Measurements from ENCODE around the gene ATP11A. TPM values are rescaled to one million over a fixed set of nuclear protein-coding genes. Genes with fewer than 3 reads are reported as not detected.

Gene ATP11A
- total RNA-seq, 2 donors from 2014 or later, result 122 to 140 TPM

DNA sequence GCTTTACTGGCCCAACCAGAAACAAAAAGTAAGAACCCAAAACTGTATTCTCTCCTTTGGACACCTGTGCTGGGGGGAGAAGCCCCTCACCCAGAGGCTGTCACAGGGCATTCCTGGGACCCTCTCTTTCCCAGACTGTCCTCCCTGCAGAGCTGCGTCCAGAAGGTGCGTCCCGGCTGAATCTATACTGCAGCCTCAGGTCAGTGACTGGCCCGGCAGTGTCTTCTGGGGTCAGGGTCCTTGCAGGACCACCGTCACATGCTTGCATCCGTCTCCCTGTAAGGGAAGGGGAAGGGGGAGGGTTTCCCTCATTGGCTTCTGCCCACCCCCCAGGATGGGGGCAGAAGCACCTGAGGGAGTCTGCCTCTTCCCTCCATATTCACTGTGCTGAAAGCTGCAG lies 76.5 kb downstream of the ATP11A start:
- DNase-seq, result no peak
- H3K9ac ChIP-seq (ENCODE audit: extremely low read depth, low read length, poor library complexity, severe bottlenecking), result no peak overlapping the region
- H3K27ac ChIP-seq (ENCODE audit: low read depth, low read length), result no peak overlapping the region
- H3K9me3 ChIP-seq (ENCODE audit: control insufficient read depth, low read length), result no peaks in the 10 kb centered on the region
- Mint-ChIP-seq H3K9me3 (no peaks in the 10 kb centered on the region), H3K4me1 (peaks cover 25% of the 10 kb centered on the region), H3K27ac (no peak overlapping the region), H3K27me3 (ENCODE audit: insufficient read depth) (no peaks in the 10 kb centered on the region), H3K36me3 (ENCODE audit: low read depth) (no peaks in the 10 kb centered on the region), H3K4me3 (no peak overlapping the region)
- TF ChIP-seq, protein P1, sequence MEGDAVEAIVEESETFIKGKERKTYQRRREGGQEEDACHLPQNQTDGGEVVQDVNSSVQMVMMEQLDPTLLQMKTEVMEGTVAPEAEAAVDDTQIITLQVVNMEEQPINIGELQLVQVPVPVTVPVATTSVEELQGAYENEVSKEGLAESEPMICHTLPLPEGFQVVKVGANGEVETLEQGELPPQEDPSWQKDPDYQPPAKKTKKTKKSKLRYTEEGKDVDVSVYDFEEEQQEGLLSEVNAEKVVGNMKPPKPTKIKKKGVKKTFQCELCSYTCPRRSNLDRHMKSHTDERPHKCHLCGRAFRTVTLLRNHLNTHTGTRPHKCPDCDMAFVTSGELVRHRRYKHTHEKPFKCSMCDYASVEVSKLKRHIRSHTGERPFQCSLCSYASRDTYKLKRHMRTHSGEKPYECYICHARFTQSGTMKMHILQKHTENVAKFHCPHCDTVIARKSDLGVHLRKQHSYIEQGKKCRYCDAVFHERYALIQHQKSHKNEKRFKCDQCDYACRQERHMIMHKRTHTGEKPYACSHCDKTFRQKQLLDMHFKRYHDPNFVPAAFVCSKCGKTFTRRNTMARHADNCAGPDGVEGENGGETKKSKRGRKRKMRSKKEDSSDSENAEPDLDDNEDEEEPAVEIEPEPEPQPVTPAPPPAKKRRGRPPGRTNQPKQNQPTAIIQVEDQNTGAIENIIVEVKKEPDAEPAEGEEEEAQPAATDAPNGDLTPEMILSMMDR (conservative IDR thresholded peaks at IDR 0.05), result no peak
- H3K36me3 ChIP-seq (ENCODE audit: control insufficient read depth, insufficient read depth, low read length), result no peaks in the 10 kb centered on the region
- no peaks in the 10 kb centered on the region for H3K27me3 ChIP-seq (ENCODE audit: control insufficient read depth, insufficient read depth, low read length, poor library complexity, severe bottlenecking)
- H3K4me3 ChIP-seq (ENCODE audit: low read length), result no peak overlapping the region
- H3K4me1 ChIP-seq (ENCODE audit: control insufficient read depth, insufficient read depth, low read length), result peaks cover 9% of the 10 kb centered on the region
- 96% methylated on average over 6 of the region's 6 CpGs; no CpG with 5 or more reads in 1 of the 2 experiments for WGBS, 2 experiments (ENCODE audit: insufficient coverage in 1 of 2, insufficient read length in 1 of 2)

- no peaks in the 10 kb centered on the region for H3K9me3 Mint-ChIP-seq
- H3K27ac ChIP-seq (ENCODE audit: low read depth, low read length), result no peak overlapping the region
- H3K27ac Mint-ChIP-seq, result peak overlapping the region; percentile 10
Observed at GRCh38 chr13:112767506-112768471, 78.0 kb downstream of the ATP11A start.

DNA sequence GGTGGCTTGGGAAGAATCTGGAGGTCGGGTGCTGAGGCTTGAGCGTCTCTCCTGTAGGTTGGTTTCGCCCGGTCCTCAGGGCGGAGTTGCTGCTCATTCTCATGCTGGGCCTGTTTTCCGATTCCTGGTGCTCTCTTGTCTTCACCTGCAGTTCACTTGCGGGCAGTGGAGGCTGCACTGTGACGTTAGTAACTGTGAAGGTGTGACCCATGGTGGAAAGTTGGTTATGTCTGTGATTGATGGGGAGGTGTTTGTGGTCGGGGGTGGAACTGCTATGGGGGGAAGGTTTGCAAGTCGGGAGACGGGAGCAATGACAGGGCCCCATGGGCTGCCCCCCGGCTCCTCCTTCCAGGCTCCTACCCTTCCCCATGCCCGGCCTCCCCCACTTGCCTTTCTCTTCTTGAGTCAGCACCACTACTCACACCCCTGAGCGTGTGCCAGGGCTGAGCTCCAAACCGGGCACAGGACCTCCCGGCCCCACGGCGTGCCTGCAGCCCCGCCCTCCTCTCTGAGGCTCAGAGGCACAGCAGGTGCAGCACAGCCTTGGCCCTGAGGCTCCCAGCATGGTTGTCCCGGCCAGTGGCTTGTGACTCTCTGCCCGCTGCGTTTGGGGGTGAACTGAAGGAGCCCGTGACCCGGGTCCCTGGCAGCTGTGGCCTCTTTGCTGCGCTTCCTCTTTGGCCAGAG lies 79.1 kb downstream of the ATP11A start:
- TF ChIP-seq, protein P1 (conservative IDR thresholded peaks at IDR 0.05), result no peak
- Mint-ChIP-seq H3K27ac (peak overlapping the region; percentile 58), H3K4me3 (no peak overlapping the region), H3K27me3 (ENCODE audit: insufficient read depth) (no peaks in the 10 kb centered on the region), H3K4me1 (peaks cover 4% of the 10 kb centered on the region), H3K36me3 (ENCODE audit: low read depth) (no peaks in the 10 kb centered on the region), H3K9me3 (no peaks in the 10 kb centered on the region)
- Histone ChIP-seq H3K9me3 (ENCODE audit: control insufficient read depth, low read length) (no peaks in the 10 kb centered on the region), H3K4me1 (ENCODE audit: control insufficient read depth, insufficient read depth, low read length) (no peaks in the 10 kb centered on the region), H3K36me3 (ENCODE audit: control insufficient read depth, insufficient read depth, low read length) (no peaks in the 10 kb centered on the region), H3K27me3 (ENCODE audit: control insufficient read depth, insufficient read depth, low read length, poor library complexity, severe bottlenecking) (no peaks in the 10 kb centered on the region), H3K9ac (ENCODE audit: extremely low read depth, low read length, poor library complexity, severe bottlenecking) (no peak overlapping the region), H3K27ac (ENCODE audit: low read depth, low read length) (no peak overlapping the region), H3K4me3 (ENCODE audit: low read length) (no peak overlapping the region)
- no peak for DNase-seq
- WGBS, 2 experiments (ENCODE audit: insufficient coverage in 1 of 2, insufficient read length in 1 of 2), result 91 to 92% methylated on average over 15 to 25 of the region's 25 CpGs

More at GRCh38 chr13:112767506-112768471, 78.0 kb downstream of the ATP11A start:
- Mint-ChIP-seq H3K4me1 (peaks cover 14% of the 10 kb centered on the region), H3K36me3 (ENCODE audit: low read depth) (no peaks in the 10 kb centered on the region), H3K27me3 (ENCODE audit: insufficient read depth) (no peaks in the 10 kb centered on the region), H3K4me3 (no peak overlapping the region)
- Histone ChIP-seq H3K9ac (ENCODE audit: extremely low read depth, low read length, poor library complexity, severe bottlenecking) (no peak overlapping the region), H3K4me3 (ENCODE audit: low read length) (no peak overlapping the region), H3K36me3 (ENCODE audit: control insufficient read depth, insufficient read depth, low read length) (no peaks in the 10 kb centered on the region), H3K4me1 (ENCODE audit: control insufficient read depth, insufficient read depth, low read length) (no peaks in the 10 kb centered on the region), H3K9me3 (ENCODE audit: control insufficient read depth, low read length) (no peaks in the 10 kb centered on the region), H3K27me3 (ENCODE audit: control insufficient read depth, insufficient read depth, low read length, poor library complexity, severe bottlenecking) (no peaks in the 10 kb centered on the region)
- 93 to 95% methylated on average over 29 to 34 of the region's 34 CpGs for WGBS, 2 experiments (ENCODE audit: insufficient coverage in 1 of 2, insufficient read length in 1 of 2)
- TF ChIP-seq, protein P1 (conservative IDR thresholded peaks at IDR 0.05), result no peak
- no peak for DNase-seq

All from endodermal cell (in vitro differentiated cells).